SK-N-SH (cell line): ENCODE measurements around the gene POU2AF1. TPM values are rescaled to one million over a fixed set of nuclear protein-coding genes. Genes with fewer than 3 reads are reported as not detected.

ENCODE experiments used
- CTCF ChIA-PET: fragments of 300-600, 350-600 bp; formaldehyde crosslinking; extraction: SDS; loops from one replicate; lab custom pipeline; 2021; lab: Yijun Ruan, JAX
- POLR2A ChIA-PET: fragments of 350-600 bp; sonication (Branson Sonifier 250); formaldehyde crosslinking; extraction: SDS; loops from one replicate; lab custom pipeline; 2020; ENCODE audit warnings: antibody characterized with exemption, inconsistent platforms; lab: Yijun Ruan, JAX
- DNase-seq: peaks from one replicate; pipeline ENCODE4 v3.0.0; 2012
- H2AFZ ChIP-seq: fragments of 200-600 bp; sonication (generic); 2 replicates; pipeline ENCODE4 v1.8.1; 2016; ENCODE audit warnings: antibody characterized with exemption, mild to moderate bottlenecking, low read depth
- H3F3A ChIP-seq: fragments of 200-600 bp; sonication (generic); replicated peaks from 2 replicates; pipeline ENCODE3; 2016; ENCODE audit warnings: antibody characterized with exemption, mild to moderate bottlenecking; ENCODE audit not compliant: insufficient read depth
- H3K27ac ChIP-seq, 2 experiments: fragments of 200-500 bp in 1 of 2; fragments of 200-600 bp in 1 of 2; sonication (Bioruptor generic) in 1 of 2; sonication (generic), shearing (Covaris generic) in 1 of 2; 2 replicates each; pipeline versions ENCODE4 v1.5.1 to v1.6.1; 2014 to 2016; ENCODE audit warnings: low read depth in 2 of 2, inconsistent platforms in 1 of 2, low read length in 1 of 2, mild to moderate bottlenecking in 1 of 2, mixed read lengths in 1 of 2
- H3K27me3 ChIP-seq: fragments of 200-600 bp; sonication (generic), shearing (Covaris generic); 2 replicates; pipeline ENCODE4 v1.6.1; 2016; ENCODE audit warnings: mixed run types; ENCODE audit not compliant: insufficient read depth
- H3K36me3 ChIP-seq, 2 experiments: fragments of 200-500 bp in 1 of 2; fragments of 200-600 bp in 1 of 2; sonication (Bioruptor generic) in 1 of 2; sonication (generic) in 1 of 2; replicated peaks in 1 of 2; 2 replicates each; pipeline versions ENCODE3 to v1.5.1; 2014 to 2016; ENCODE audit warnings: low read length in 1 of 2, mild to moderate bottlenecking in 1 of 2; ENCODE audit not compliant: insufficient read depth in 2 of 2, control insufficient read depth in 1 of 2
- H3K4me1 ChIP-seq, 2 experiments: fragments of 200-500 bp in 1 of 2; fragments of 200-600 bp in 1 of 2; sonication (Bioruptor generic) in 1 of 2; sonication (generic), shearing (Covaris generic) in 1 of 2; 2 replicates each; pipeline versions ENCODE4 v1.5.1 to v1.6.1; 2014 to 2016; ENCODE audit warnings: low read depth in 1 of 2, low read length in 1 of 2, mixed run types in 1 of 2; ENCODE audit not compliant: insufficient read depth in 2 of 2, control insufficient read depth in 1 of 2
- H3K4me2 ChIP-seq: fragments of 200-600 bp; sonication (generic), shearing (Covaris generic); 2 replicates; pipeline ENCODE4 v1.6.1; 2017; ENCODE audit warnings: mixed run types
- H3K4me3 ChIP-seq, 2 experiments: fragments of 200-500 bp in 1 of 2; fragments of 200-600 bp in 1 of 2; sonication (Bioruptor generic) in 1 of 2; sonication (generic), shearing (Covaris generic) in 1 of 2; 2 replicates each; pipeline versions ENCODE4 v1.5.1 to v1.8.1; 2014 to 2016; ENCODE audit warnings: low read depth in 2 of 2, inconsistent platforms in 1 of 2, low read length in 1 of 2, mild to moderate bottlenecking in 1 of 2, mixed read lengths in 1 of 2, moderate library complexity in 1 of 2
- H3K79me2 ChIP-seq: fragments of 200-600 bp; sonication (generic); 2 replicates; pipeline ENCODE4 v1.8.1; 2017; ENCODE audit warnings: mild to moderate bottlenecking; ENCODE audit not compliant: insufficient read depth
- H3K9ac ChIP-seq: fragments of 200-600 bp; sonication (generic); 2 replicates; pipeline ENCODE4 v1.6.1; 2017; ENCODE audit warnings: mixed run types
- H3K9me2 ChIP-seq: fragments of 200-600 bp; sonication (generic); 2 replicates; pipeline ENCODE4 v1.6.1; 2017; ENCODE audit warnings: mixed run types
- H3K9me3 ChIP-seq: fragments of 200-600 bp; sonication (generic); 2 replicates; pipeline ENCODE4 v1.6.1; 2017; ENCODE audit warnings: mixed run types, mild to moderate bottlenecking, moderate library complexity
- H4K20me1 ChIP-seq: fragments of 200-600 bp; sonication (generic); 2 replicates; pipeline ENCODE4 v1.6.1; 2017; ENCODE audit warnings: mild to moderate bottlenecking, mixed run types; ENCODE audit not compliant: insufficient read depth
- ELF1 ChIP-seq: IDR thresholded peaks from 2 replicates; pipeline ENCODE4 v1.4.0; 2012
- EP300 ChIP-seq, 2 experiments: IDR thresholded peaks; 2 replicates each; pipeline versions ENCODE4 v1.4.0 to v1.6.1; 2012; ENCODE audit warnings: borderline replicate concordance in 1 of 2, low read depth in 1 of 2, low read length in 1 of 2
- IRF3 ChIP-seq: fragments of 150-350 bp; IDR thresholded peaks from 2 replicates; pipeline ENCODE4 v1.6.1; 2016; ENCODE audit warnings: mild to moderate bottlenecking, low read depth, low read length
- MEF2A ChIP-seq: IDR thresholded peaks from 2 replicates; pipeline ENCODE4 v1.4.0; 2012; ENCODE audit warnings: low read depth, borderline replicate concordance
- NFIC ChIP-seq: IDR thresholded peaks from 2 replicates; pipeline ENCODE4 v1.4.0; 2012; ENCODE audit warnings: borderline replicate concordance
- PBX3 ChIP-seq: IDR thresholded peaks from 2 replicates; pipeline ENCODE4; 2012
- RAD21 ChIP-seq: IDR thresholded peaks from 2 replicates; pipeline ENCODE4 v1.6.1; 2012; ENCODE audit warnings: mild to moderate bottlenecking, low read length
- REST ChIP-seq: IDR thresholded peaks from 2 replicates; pipeline ENCODE4 v1.6.1; 2012; ENCODE audit warnings: mild to moderate bottlenecking, low read depth, low read length, moderate library complexity
- RXRA ChIP-seq: IDR thresholded peaks from 2 replicates; pipeline ENCODE4 v1.4.0; 2012; ENCODE audit warnings: low read depth, mild to moderate bottlenecking, borderline replicate concordance
- SIN3A ChIP-seq: IDR thresholded peaks from 2 replicates; pipeline ENCODE4 v1.6.1; 2012; ENCODE audit warnings: low read depth, mild to moderate bottlenecking, low read length, moderate library complexity, borderline replicate concordance
- SMC3 ChIP-seq: IDR thresholded peaks from 2 replicates; pipeline ENCODE4 v1.6.1; 2012; ENCODE audit warnings: low read depth, low read length, improper control_type of control experiment
- TCF12 ChIP-seq: IDR thresholded peaks from 2 replicates; pipeline ENCODE4 v1.4.0; 2012
- TEAD4 ChIP-seq: IDR thresholded peaks from 2 replicates; pipeline ENCODE4 v1.4.0; 2012; ENCODE audit warnings: mild to moderate bottlenecking, borderline replicate concordance; ENCODE audit not compliant: insufficient read depth
- USF1 ChIP-seq: IDR thresholded peaks from 2 replicates; pipeline ENCODE4 v1.4.0; 2012; ENCODE audit warnings: low read depth, borderline replicate concordance
- USF2 ChIP-seq: fragments of 150-350 bp; IDR thresholded peaks from 2 replicates; pipeline ENCODE4 v1.6.1; 2017; ENCODE audit warnings: antibody characterized with exemption, low read length, low read depth, borderline replicate concordance
- YY1 ChIP-seq: IDR thresholded peaks from 2 replicates; pipeline ENCODE4 v1.4.0; 2012; ENCODE audit warnings: low read depth, mild to moderate bottlenecking
- ZBTB33 ChIP-seq: IDR thresholded peaks from 2 replicates; pipeline ENCODE4 v1.4.0; 2012; ENCODE audit warnings: low read depth, borderline replicate concordance
- WGBS: methylation state at CpG from one replicate; pipeline ENCODE4 v1.1.6; 2017; ENCODE audit warnings: low lambda C conversion rate; 5-methylcytosine and 5-hydroxymethylcytosine counted together
- polyA plus RNA-seq, 3 experiments: library from polyadenylated mRNA; depleted of rRNA; stranded (reverse); fragments of >200 nt; gene quantifications; 2 replicates each; pipeline ENCODE4 v1.2.3, GENCODE V29; 2012

POU2AF1 gene
- polyA plus RNA-seq, 1 of the 3 experiments (the other 2 are of a cell fraction): 0.07 TPM

GRCh38 chr11:111355101-111355500 lies 24.0 kb downstream of the POU2AF1 start:
- POLR2A ChIA-PET: no interaction called here
- no peaks in the 10 kb centered on the region for H4K20me1 ChIP-seq
- CTCF ChIA-PET: interaction anchor here (2.0 kb wide), 1 partner anchor 74 kb away, joined by 8 read pairs; no protein-coding TSS in a partner anchor

More at GRCh38 chr11:111355101-111355500, 24.0 kb downstream of the POU2AF1 start:
- 58% methylated on average over 5 of the region's 5 CpGs for WGBS
- Histone ChIP-seq H3K4me3 (no peak overlapping the region), H3K4me2 (no peak overlapping the region), H3K27ac (no peak overlapping the region), H3K9me2 (no peaks in the 10 kb centered on the region), H3K79me2 (no peaks in the 10 kb centered on the region), H2AFZ (no peak overlapping the region), H3K4me1 (no peaks in the 10 kb centered on the region; a peak in 1 of 4 replicates), H3K27me3 (no peaks in the 10 kb centered on the region), H3F3A (no peaks in the 10 kb centered on the region), H3K9me3 (no peaks in the 10 kb centered on the region), H3K36me3 (no peaks in the 10 kb centered on the region), H3K9ac (no peak overlapping the region)
- no peak for DNase-seq
- TF ChIP-seq TEAD4 (no peak), SMC3 (no peak), ZBTB33 (no peak), EP300 (IDR thresholded peaks at IDR 0.05; ENCODE audit: borderline replicate concordance in 1 of 2, low read depth in 1 of 2, low read length in 1 of 2) (no peak), SIN3A (no peak), MEF2A (no peak), TCF12 (no peak), NFIC (no peak), REST (no peak), USF2 (no peak), RXRA (no peak), RAD21 (no peak), USF1 (no peak), IRF3 (no peak), ELF1 (no peak), YY1 (no peak), PBX3 (no peak)
